B cell (primary cell): ENCODE measurements around the gene MAP4K1.

Experiments used
- EZH2 ChIP-seq: IDR thresholded peaks from 2 replicates; pipeline ENCODE4 v1.6.1; 2012; ENCODE audit warnings: borderline replicate concordance, low read depth, mild to moderate bottlenecking, moderate library complexity, low read length; ENCODE audit not compliant: insufficient read depth, poor library complexity, severe bottlenecking
- TF ChIP-seq, protein P1 (sequence below): fragments of 200-600 bp; IDR thresholded peaks from one replicate; pipeline ENCODE4 v1.8.0; 2022; ENCODE audit warnings: antibody characterized with exemption, mild to moderate bottlenecking

DNA sequence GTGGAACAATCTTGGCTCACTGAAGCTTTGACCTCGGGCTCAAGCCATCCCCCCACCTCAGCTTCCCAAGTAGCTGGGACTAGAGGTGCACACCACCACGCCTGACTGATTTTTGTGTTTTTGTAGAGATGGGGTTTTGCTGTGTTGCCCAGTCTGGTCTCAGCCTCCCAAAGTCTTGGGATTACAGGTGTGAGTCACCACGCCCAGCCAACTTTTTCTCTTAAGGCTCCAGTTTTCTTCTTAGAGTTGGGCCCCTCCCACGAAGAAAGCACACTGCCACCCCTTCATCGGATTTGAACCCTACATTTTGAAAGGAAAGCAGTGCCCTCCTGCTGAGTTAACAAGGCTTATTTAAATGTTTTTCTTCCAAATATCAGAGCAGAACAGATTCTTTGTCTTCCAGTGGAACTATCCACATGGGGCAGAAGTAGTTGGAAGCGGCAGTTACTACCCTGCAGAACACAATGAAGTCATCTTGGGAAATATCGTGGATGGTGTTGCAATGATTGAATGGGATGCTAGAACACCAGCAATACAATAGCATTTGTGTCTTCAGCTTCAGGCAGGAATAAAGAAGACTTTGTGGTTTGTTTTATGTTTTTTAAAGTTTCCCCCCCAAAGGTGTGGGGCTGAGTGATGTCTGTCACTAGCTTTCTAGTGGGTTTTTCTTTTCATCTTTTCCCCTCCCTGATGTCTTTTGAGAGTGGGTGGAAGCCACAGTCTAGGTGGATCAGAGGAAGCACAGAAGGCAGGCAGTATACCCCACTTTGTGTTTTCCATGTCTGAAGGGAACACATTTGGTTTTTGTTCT is 38.6 kb upstream of the MAP4K1 start:
- TF ChIP-seq, protein P1, sequence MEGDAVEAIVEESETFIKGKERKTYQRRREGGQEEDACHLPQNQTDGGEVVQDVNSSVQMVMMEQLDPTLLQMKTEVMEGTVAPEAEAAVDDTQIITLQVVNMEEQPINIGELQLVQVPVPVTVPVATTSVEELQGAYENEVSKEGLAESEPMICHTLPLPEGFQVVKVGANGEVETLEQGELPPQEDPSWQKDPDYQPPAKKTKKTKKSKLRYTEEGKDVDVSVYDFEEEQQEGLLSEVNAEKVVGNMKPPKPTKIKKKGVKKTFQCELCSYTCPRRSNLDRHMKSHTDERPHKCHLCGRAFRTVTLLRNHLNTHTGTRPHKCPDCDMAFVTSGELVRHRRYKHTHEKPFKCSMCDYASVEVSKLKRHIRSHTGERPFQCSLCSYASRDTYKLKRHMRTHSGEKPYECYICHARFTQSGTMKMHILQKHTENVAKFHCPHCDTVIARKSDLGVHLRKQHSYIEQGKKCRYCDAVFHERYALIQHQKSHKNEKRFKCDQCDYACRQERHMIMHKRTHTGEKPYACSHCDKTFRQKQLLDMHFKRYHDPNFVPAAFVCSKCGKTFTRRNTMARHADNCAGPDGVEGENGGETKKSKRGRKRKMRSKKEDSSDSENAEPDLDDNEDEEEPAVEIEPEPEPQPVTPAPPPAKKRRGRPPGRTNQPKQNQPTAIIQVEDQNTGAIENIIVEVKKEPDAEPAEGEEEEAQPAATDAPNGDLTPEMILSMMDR, result no peak
- TF ChIP-seq EZH2, result no peak
